ENCODE data around the gene FRMD4A.

FRMD4A gene

GRCh38 chr10:13706604-13707003 is 624.1 kb downstream of the FRMD4A start:
- no peak for DNase-seq

DNA sequence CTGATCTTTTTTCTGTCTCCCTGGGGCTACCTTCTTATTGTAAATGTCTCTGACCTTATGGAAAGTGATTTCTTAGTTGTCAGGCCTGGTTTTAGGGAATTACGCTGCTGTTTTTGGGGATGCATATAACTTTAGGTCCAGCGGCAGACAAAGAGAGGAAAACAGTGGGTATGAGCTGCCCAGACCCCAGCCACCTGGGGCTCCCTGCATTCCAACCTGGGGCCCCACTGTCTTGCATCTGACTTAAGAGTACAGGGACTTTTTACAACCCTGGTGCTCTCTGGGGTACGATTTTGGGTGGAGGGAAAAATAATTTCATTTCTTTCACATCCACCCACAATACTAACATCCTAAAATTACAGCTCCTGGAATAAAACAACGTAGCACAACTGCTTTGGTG is 624.5 kb downstream of the FRMD4A start:
- no peak for DNase-seq

GRCh38 chr10:13705526-13706174 is 625.1 kb downstream of the FRMD4A start:
- DNase-seq = no peak

GRCh38 chr10:13704964-13705363 is 625.8 kb downstream of the FRMD4A start:
- no peak for DNase-seq

GRCh38 chr10:13703997-13704536 is 626.7 kb downstream of the FRMD4A start:
- no peak for DNase-seq

DNA sequence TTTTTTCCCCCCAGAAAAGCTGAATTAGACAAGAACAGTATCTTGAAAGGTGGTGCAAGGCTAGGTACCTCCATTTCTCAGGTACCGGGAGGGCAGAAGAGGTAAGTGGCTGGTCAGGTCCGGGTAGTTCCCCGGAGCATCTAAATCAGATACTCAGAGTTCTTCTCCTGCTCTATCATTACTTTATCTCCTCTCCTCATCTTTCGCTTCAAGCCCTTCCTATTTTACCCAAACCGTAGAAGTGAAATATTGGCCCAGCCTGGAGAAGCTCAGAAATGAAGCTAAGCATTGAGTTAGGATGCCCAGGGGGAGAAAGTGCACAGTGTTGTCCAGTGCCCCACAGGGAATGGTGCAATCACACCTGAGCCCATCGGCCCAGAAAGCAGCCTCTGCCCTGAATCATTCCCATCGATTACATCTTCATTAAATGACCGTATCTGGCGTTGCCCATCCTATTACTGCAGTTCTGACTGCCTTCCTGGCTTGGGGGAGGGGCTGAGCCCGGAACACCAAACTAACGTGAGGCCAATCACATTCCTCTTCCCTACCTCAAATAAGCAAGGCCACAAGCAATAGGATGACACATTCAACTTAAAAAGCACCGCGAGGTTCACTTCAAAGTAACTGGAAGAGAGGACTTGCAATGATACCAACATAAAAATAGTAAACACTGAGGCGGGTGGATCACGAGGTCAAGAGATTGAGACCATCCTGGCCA is 627.5 kb downstream of the FRMD4A start:
- DNase-seq = no peak

DNA sequence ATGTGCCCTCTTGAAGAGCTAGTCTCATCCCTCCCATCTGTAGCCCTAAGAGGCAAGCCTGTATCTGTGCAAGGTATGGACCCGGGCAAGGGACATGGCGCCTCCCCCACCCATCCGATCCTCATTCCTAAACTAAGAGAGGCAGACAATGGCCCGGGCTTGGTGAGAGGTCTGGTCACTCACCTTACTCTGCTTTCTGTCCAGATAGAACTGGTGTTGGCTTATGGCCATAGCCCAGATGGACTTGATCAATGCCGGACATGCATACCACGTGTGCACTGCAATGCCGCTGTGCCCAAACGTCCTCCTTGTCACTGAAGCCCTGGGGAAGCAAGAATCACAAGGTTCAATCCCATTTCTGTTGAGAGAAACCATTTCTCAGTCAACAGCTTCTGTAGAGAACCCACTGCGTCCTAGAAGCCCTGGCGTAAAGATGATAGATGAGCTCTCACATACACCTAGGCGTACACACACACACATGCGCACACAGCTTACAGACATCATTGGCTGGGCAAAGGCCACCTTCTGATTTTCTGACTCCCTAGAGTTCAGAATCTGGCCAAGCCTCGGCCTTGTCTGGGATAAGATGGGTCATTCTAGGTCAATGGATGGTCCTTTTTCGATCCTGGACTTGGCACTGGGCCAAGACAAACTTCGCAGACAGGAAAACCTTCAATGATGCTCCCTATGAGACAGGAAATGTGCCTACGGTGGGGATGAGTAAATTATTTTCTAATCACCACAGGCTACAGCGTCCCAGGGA is 629.4 kb downstream of the FRMD4A start:
- no peak for DNase-seq

GRCh38 chr10:13700473-13701144 is 630.1 kb downstream of the FRMD4A start:
- no peak for DNase-seq

DNA sequence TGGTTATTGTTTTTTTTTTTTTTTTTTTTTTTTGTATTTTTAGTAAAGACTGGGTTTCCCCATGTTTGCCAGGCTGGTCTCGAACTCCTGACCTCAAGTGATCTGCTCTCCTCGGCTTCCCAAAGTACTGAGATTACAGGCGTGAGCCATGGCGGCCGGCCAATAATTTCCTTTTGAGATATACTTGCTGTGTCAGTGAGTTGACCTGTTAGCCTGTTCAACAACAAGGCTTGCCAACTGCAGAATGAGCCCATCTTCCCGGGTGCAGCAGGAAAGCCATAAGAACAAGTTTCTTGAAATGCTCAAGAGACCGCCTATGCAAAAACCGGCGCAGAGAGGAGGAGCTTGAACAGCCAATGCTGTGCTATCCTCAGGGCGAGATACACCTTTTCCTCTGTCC is 631.5 kb downstream of the FRMD4A start:
- no peak for DNase-seq

GRCh38 chr10:13698217-13698616 is 632.5 kb downstream of the FRMD4A start:
- DNase-seq = no peak

DNA sequence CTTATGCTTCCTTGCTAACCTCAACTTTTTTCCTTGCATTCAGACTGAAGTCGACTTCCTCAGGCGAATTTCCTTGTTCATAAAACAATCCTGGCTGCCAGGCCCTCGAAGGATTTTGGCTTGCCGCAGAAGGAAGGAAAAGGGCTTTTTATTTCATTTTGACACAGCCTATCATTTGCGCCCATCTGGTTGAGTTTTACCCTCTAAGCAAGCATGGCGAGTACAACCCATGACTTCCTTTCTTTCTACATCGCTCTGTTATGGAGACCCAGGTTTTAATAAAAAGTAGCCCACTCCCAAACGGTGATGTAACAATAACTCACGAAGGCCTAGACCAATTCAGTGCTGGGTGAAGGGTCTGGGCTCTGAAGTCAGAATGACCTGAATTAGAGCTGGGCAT is 634.7 kb downstream of the FRMD4A start:
- no peak for DNase-seq

DNA sequence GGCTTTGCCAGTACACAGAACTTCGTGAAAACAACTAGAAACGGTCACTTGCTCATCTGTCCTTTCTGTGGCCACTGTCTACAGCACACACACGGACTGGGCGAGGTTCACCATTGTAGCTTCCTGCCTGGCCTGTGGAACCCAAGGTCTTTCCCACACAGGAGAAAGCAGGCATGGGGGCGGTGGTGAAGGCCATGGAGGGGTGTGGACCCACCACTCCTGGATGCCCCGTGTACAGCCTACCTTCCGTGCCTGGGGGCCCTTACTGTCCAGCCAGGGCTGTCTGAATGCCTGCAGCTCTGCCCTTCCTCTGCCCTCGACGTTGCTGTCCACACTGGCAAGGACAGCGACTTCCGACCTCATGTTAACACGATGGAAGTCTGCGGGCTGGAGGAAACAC is 635.1 kb downstream of the FRMD4A start:
- DNase-seq = no peak

DNA sequence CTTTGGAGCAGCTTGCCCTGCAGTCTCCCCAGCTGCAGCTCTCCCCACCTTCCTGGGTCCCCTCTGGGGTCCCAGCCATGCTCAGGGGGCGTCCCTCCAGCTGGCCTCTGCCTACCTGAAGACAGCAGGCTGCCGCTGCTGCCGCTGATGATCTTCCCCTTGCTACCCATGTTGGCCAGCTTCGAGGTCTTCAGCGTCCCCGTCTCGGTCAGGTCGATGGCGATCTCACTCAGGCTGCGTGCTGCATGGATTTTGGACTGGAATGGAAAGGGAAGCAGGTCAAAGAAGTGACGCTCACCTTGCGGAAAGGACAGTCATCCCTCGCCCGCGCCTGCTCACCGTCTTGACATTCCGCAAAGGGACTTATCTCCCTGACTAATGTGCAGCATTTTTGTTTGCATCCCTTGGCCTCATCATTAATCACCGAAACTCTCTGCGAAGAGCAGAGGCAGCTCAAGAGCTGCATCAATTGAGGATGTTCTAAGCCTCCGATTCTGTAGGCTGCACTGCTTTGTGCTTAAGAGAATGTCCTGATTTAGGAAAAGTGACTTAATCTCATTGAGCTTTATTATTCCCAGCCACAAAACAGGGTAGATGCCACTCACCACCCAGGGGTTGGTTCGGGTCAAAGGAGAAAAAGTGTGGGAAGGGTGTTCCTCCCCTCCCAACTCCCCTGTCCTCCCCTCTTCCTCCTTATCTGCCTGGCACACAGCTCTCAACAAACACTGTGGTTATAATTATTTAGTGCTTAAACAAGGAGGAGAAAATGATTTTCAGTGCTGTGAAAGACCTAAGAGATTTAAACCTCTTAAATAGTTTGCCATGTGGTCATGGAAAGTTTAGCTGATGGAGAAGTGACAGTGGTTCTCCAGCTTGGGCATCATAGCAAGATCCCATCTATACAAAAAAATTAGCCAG is 636.7 kb downstream of the FRMD4A start:
- DNase-seq = no peak

DNA sequence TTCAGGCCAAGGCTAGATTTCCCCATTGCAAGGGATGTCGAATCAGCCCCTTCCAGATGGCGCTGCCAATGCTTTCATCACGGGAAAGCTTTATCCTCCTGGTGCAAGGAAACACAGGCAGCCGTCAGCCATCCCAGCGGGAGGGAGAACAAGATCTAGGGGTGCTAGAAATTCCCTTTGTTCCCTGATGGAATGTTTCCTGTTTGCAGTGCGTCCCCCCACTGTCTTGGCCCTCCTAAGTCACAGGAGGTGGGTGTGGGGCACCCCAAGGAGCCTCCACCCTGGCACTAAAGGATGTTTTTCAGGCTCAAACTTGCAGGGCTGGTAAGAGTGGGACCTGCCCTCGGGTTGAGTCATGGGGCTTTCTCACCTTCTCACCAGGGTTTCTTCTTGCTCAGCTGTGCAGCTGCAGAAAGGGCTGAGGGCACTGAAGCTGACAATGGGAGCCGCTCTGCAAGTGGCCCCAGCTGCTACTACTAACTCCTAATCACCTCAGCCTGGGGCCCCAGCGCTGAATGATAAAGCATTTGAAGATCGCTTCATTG is 640.4 kb downstream of the FRMD4A start:
- peak; percentile 25 for DNase-seq

DNA sequence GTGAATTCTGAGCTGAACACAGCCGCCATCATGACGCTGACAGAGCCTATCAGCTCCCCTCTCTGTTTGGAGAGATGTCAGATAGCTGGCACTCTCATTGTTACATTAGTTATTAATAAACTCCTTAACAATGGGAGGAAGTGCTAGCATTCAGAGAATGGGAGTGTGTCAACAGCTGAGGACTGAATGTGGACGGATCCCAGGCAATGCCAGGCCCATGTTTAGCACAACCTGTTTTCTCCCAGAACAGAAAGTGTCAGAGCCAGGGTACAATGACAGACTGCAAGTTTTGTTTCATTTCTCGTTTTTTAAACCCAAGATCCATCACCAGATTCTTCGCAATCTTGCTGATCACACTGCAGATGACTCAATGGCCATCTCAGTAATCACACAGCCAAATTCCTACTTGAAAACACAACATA is 644.4 kb downstream of the FRMD4A start:
- DNase-seq = peak; percentile 13

- DNase-seq = no peak
Observed at GRCh38 chr10:13685885-13686284, 644.8 kb downstream of the FRMD4A start.

- DNase-seq = peak; percentile 94
Observed at GRCh38 chr10:13684806-13685482, 645.8 kb downstream of the FRMD4A start.

DNA sequence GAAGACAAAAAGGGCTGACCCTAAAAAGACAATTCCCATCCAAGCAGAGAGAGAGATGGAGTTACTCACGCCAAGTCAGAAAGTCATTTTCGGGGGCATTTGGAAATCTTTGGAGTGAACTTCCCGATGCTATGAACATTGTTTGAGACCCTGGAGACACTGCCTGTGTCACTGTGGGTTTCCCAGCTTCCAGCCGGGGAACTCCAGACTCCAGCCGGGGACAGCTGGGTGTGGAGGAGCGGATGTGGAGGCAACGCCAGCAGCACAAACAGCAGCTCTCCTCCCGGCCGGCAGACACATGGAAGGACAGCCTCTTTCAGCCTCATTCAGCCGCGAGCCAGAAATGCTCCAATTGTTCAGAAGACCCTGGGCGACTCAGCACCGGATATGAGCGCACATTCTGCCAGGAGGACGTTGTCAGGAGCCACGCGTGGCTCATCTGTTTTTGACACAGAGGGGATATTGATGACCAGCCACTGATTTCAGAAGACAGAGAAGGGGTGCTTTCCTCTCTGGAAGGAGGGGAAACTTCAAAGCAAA is 646.4 kb downstream of the FRMD4A start:
- peak; percentile 86 for DNase-seq

- DNase-seq = no peak
Observed at GRCh38 chr10:13683017-13683416, 647.7 kb downstream of the FRMD4A start.

DNA sequence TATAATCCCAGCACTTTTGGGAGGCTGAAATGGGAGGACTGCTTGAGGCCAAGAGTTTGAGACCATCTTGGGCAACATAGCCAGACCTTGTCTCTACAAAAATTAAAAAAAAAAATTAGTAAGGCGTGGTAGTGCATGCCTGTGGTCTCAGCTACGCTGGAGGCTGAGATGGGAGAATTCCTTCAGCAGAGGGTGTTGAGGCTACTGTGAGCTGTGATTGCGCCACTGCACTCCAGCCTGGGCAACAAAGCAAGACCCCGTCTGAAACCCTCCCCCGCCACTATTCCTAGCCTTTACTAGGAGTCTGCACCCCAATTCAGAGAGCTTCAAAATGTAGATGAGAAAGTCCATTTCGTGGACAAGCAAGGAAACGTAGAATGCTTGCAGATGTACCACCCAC is 648.8 kb downstream of the FRMD4A start:
- peak; percentile 58 for DNase-seq

DNA sequence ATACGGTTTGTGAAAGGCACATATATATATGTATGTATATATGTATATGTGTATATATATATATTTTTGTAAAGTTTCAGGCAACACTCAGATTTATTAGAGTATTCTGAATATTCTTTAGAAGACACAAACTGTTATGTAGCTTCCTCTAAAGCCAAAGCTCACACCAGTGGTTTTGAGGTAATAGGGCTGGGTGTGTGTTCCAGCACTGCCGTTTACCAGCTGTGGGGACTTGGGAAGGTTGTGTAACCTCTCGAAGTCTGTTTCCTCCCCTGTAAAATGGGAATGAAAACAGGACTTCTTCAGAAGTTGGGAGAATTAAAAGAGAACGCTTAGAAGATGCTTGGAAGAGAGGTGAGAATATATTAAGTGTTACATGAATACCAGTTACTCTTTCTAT is 649.2 kb downstream of the FRMD4A start:
- no peak for DNase-seq

Measured in fibroblast of upper back skin (primary cell).